ENCODE results near the gene IQSEC3. TPM values are rescaled to one million over a fixed set of nuclear protein-coding genes. Genes with fewer than 3 reads are reported as not detected.

Gene IQSEC3
- total RNA-seq: 0.44 TPM in 2 replicates

GRCh38 chr12:66428-66781, at the start of gene IQSEC3:
Gene IQSEC3 (plus strand): TSS chr12:66767. CDS start chr12:66883, 116 bp downstream.

DNA sequence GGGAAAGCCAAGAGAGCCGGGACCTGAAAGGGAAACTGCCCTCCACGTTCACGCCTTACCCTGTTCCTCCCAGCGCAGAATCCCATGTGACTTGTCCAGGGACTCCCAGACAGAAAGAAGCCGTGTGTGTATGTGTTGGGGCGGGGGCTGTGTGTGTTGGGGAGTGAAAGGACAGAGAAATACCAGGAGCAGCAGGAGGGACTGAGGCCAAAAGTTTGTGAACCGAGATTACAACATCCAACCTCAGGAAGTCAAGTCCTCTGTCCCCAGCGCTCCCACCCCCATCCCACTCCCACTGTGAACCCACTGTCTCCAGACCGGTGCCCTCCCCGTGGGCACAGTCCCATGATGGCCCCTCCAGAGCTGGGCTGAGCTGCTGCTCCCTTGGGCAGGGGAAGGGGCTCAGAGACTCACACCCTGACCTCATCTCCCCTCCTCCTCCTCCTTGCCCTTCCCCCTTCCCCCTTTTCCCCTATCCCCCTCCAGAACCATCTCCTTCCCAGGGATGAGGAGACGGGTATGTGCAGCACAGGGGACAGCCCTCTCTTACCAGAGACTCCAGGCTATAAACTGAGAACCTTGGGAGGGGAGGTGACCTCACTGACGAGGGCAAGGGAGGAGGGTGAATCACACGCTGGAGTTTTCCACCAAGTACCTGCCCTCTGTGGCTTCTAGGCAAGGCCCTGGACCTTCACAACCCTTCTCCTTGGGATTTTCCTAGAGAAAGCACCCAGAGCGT, 147.6 kb downstream of the IQSEC3 start, which contains the start of gene SLC6A12:
SLC6A12 (minus strand) TSS at position 155 of the 739 bp plus-strand sequence. CDS start 4,171 bp downstream, outside the sequence.

Other genes starting within 250 kb of the IQSEC3 start
- not detected in 2 replicates for gene SLC6A12, start 147.4 kb downstream of the IQSEC3 start, total RNA-seq
- gene SLC6A13, start 196.1 kb downstream of the IQSEC3 start, total RNA-seq: 0.05 TPM in 1 of 2 replicates, not detected in the other

Measured in cardiac ventricle fibroblast (primary cell).